ENCODE results near the gene RAD51AP2.
"Not testable (repeated sequence)": the region's sequence is repeated elsewhere in the genome, so short reads cannot be mapped to it uniquely, and the experiment has no call there.

The RAD51AP2 gene

GRCh38 chr2:17518212-17519154 is at the start of gene RAD51AP2:
Gene RAD51AP2 (minus strand): TSS chr2:17518440. CDS start chr2:17518415, 25 bp downstream.
- FAIRE-seq: no peak

- FAIRE-seq: not testable (repeated sequence)
These were observed 47.5 kb upstream of the RAD51AP2 start for GRCh38 chr2:17565726-17566125.

GRCh38 chr2:17558878-17559277 is 40.6 kb upstream of the RAD51AP2 start:
- no peak for FAIRE-seq

- no peak for FAIRE-seq
These were observed 39.8 kb upstream of the RAD51AP2 start for GRCh38 chr2:17558053-17558452.

- no peak for FAIRE-seq
These were observed 39.4 kb upstream of the RAD51AP2 start for GRCh38 chr2:17557596-17557995.

- FAIRE-seq: no peak
These were observed 36.9 kb upstream of the RAD51AP2 start for GRCh38 chr2:17555150-17555549.

GRCh38 chr2:17550907-17551306 is 32.7 kb upstream of the RAD51AP2 start:
- no peak for FAIRE-seq

GRCh38 chr2:17547737-17548136 is 29.5 kb upstream of the RAD51AP2 start:
- FAIRE-seq: no peak

- FAIRE-seq: no peak
These were observed 29.0 kb upstream of the RAD51AP2 start for GRCh38 chr2:17547237-17547636.

GRCh38 chr2:17545680-17546613 is 27.7 kb upstream of the RAD51AP2 start:
- FAIRE-seq: no peak

GRCh38 chr2:17544256-17544655 is 26.0 kb upstream of the RAD51AP2 start:
- FAIRE-seq: no peak

GRCh38 chr2:17543848-17544247 is 25.6 kb upstream of the RAD51AP2 start:
- no peak for FAIRE-seq

- FAIRE-seq: no peak
These were observed 25.0 kb upstream of the RAD51AP2 start for GRCh38 chr2:17543131-17543660.

- no peak for FAIRE-seq
These were observed 24.2 kb upstream of the RAD51AP2 start for GRCh38 chr2:17542471-17542870.

GRCh38 chr2:17541531-17541950 is 23.3 kb upstream of the RAD51AP2 start:
- no peak for FAIRE-seq

- no peak for FAIRE-seq
These were observed 22.7 kb upstream of the RAD51AP2 start for GRCh38 chr2:17540813-17541530.

- no peak for FAIRE-seq
These were observed 22.0 kb upstream of the RAD51AP2 start, which contains the start of gene VSNL1 for GRCh38 chr2:17540093-17540812. Gene VSNL1 (plus strand): TSS chr2:17540696. CDS start chr2:17592075, 51,379 bp downstream.

GRCh38 chr2:17539611-17540092 is 21.4 kb upstream of the RAD51AP2 start:
- FAIRE-seq: no peak

- FAIRE-seq: no peak
These were observed 20.8 kb upstream of the RAD51AP2 start for GRCh38 chr2:17538844-17539554.

- no peak for FAIRE-seq
These were observed 20.0 kb upstream of the RAD51AP2 start for GRCh38 chr2:17538022-17538843.
